SK-N-SH treated with all-trans-retinoic acid at 6 μM for 48 hours (cell line): ENCODE measurements around the gene ASIC3.

Experiments
- ATAC-seq: fragments of 200-7000 bp; cut with Tn5 transposase; 3 replicates; pipeline ENCODE4 v1.9.1; 2020; ENCODE audit warnings: mild to moderate bottlenecking, moderate library complexity
- ARNTL ChIP-seq: fragments of 450-650 bp; formaldehyde crosslinking; IDR thresholded peaks from 2 replicates; pipeline ENCODE4 v1.5.0; 2020; ENCODE audit warnings: low read depth, mild to moderate bottlenecking, moderate library complexity, borderline replicate concordance
- BACH2 ChIP-seq: fragments of 250-450 bp; sonication (Bioruptor Pico); IDR thresholded peaks from 2 replicates; pipeline ENCODE4 v1.9.0; 2021; ENCODE audit warnings: mild to moderate bottlenecking, borderline replicate concordance
- CREB5 ChIP-seq: fragments of 250-450 bp; sonication (Bioruptor Pico); IDR thresholded peaks from 2 replicates; pipeline ENCODE4 v1.5.1; 2020; ENCODE audit warnings: low read depth, mild to moderate bottlenecking, moderate library complexity
- CSDC2 ChIP-seq: fragments of 250-450 bp; sonication (Bioruptor Pico); IDR thresholded peaks from 2 replicates; pipeline ENCODE4 v1.5.0; 2020; ENCODE audit warnings: mild to moderate bottlenecking, moderate library complexity
- CSRNP3 ChIP-seq: fragments of 250-450 bp; sonication (Bioruptor Pico); IDR thresholded peaks from 2 replicates; pipeline ENCODE4 v1.5.1; 2021; ENCODE audit warnings: mild to moderate bottlenecking, moderate library complexity
- ESRRG ChIP-seq: fragments of 250-450 bp; sonication (Bioruptor Pico); IDR thresholded peaks from 2 replicates; pipeline ENCODE4 v1.6.1; 2021; ENCODE audit warnings: mild to moderate bottlenecking
- GLIS3 ChIP-seq: fragments of 250-450 bp; sonication (Bioruptor Pico); IDR thresholded peaks from 2 replicates; pipeline ENCODE4 v1.5.0; 2020; ENCODE audit warnings: mild to moderate bottlenecking, moderate library complexity
- ISL1 ChIP-seq: fragments of 250-450 bp; sonication (Bioruptor Pico); IDR thresholded peaks from 2 replicates; pipeline ENCODE4 v2.1.2; 2022; ENCODE audit warnings: mild to moderate bottlenecking, moderate library complexity
- RARB ChIP-seq: fragments of 250-450 bp; sonication (Bioruptor Pico); IDR thresholded peaks from 2 replicates; pipeline ENCODE4 v1.8.0; 2021; ENCODE audit warnings: mild to moderate bottlenecking, moderate library complexity
- SNAI2 ChIP-seq: fragments of 250-450 bp; sonication (Bioruptor Pico); IDR thresholded peaks from 2 replicates; pipeline ENCODE4 v1.5.0; 2020; ENCODE audit warnings: mild to moderate bottlenecking, moderate library complexity
- TCF4 ChIP-seq: fragments of 250-450 bp; sonication (Bioruptor Pico); IDR thresholded peaks from 2 replicates; pipeline ENCODE4 v1.8.0; 2021; ENCODE audit warnings: mild to moderate bottlenecking, moderate library complexity, borderline replicate concordance
- TOX ChIP-seq: fragments of 250-450 bp; sonication (Bioruptor Pico); IDR thresholded peaks from 2 replicates; pipeline ENCODE4 v1.8.0; 2021; ENCODE audit warnings: mild to moderate bottlenecking, moderate library complexity, borderline replicate concordance
- ZC3H10 ChIP-seq: fragments of 250-450 bp; sonication (Bioruptor Pico); IDR thresholded peaks from 2 replicates; pipeline ENCODE4 v1.5.1; 2021; ENCODE audit warnings: mild to moderate bottlenecking, moderate library complexity
- ZFP3 ChIP-seq: fragments of 250-450 bp; sonication (Bioruptor Pico); IDR thresholded peaks from 2 replicates; pipeline ENCODE4 v1.5.0; 2020; ENCODE audit warnings: mild to moderate bottlenecking, moderate library complexity
- ZFP30 ChIP-seq: fragments of 450-650 bp; formaldehyde crosslinking; IDR thresholded peaks from 2 replicates; pipeline ENCODE4 v1.5.0; 2022; ENCODE audit warnings: mild to moderate bottlenecking, moderate library complexity
- ZNF70 ChIP-seq: fragments of 450-650 bp; formaldehyde crosslinking; IDR thresholded peaks from 2 replicates; pipeline ENCODE4 v1.5.0; 2020; ENCODE audit warnings: mild to moderate bottlenecking, moderate library complexity
- TF ChIP-seq, protein P1 (sequence below): fragments of 250-450 bp; sonication (Bioruptor Pico); IDR thresholded peaks from 2 replicates; pipeline ENCODE4 v1.8.0; 2020; ENCODE audit warnings: mild to moderate bottlenecking, moderate library complexity, borderline replicate concordance
- TF ChIP-seq, protein P2 (sequence below): fragments of 250-450 bp; sonication (Bioruptor Pico); IDR thresholded peaks from 2 replicates; pipeline ENCODE4 v1.8.0; 2021; ENCODE audit warnings: low read depth, mild to moderate bottlenecking, moderate library complexity, borderline replicate concordance

Gene ASIC3

GRCh38 chr7:151056666-151057505, 8.6 kb downstream of the ASIC3 start:
- ATAC-seq, result no peak
- no peak for TF ChIP-seq CSDC2 (CRISPR knock-in tag)
- no peak for TF ChIP-seq ISL1 (CRISPR knock-in tag)
- TF ChIP-seq RARB (CRISPR knock-in tag), result no peak
- no peak for TF ChIP-seq ZC3H10
- TF ChIP-seq, protein P1, sequence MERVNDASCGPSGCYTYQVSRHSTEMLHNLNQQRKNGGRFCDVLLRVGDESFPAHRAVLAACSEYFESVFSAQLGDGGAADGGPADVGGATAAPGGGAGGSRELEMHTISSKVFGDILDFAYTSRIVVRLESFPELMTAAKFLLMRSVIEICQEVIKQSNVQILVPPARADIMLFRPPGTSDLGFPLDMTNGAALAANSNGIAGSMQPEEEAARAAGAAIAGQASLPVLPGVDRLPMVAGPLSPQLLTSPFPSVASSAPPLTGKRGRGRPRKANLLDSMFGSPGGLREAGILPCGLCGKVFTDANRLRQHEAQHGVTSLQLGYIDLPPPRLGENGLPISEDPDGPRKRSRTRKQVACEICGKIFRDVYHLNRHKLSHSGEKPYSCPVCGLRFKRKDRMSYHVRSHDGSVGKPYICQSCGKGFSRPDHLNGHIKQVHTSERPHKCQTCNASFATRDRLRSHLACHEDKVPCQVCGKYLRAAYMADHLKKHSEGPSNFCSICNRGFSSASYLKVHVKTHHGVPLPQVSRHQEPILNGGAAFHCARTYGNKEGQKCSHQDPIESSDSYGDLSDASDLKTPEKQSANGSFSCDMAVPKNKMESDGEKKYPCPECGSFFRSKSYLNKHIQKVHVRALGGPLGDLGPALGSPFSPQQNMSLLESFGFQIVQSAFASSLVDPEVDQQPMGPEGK (CRISPR knock-in tag), result no peak

DNA sequence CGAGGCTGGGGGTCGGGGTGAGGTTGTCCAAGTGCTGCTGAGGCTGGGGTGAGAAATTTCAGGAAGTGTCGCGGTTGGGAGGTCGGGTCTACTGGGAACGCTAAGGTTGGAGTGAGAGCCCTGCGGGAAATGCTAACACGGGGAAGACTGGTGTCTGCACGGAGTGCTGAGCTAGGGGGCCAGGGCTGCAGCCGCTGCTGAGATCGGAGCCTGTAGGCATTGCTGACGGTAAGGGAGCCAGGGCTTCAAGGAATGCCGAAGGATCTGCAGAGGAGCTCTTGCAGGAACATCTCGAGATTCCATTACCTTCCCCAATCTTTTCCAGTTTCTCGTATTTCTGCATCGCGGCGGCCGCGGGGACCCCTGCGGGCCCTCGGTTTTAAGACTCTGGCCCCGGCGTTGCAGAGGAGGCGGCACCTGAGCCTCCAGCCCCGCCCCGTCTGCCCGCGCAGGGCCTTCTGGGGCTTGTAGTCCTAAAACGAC, 9.2 kb downstream of the ASIC3 start, which contains the start of gene CDK5:
Gene CDK5 (minus strand): TSS at position 392 of the 483 bp plus-strand sequence. CDS start 49 bp downstream, at position 343.
- TF ChIP-seq TOX (no peak), TCF4 (CRISPR knock-in tag) (no peak), GLIS3 (CRISPR knock-in tag) (no peak), ZC3H10 (no peak), ZNF70 (no peak), CREB5 (no peak), ARNTL (no peak), CSRNP3 (CRISPR knock-in tag) (no peak), RARB (CRISPR knock-in tag) (no peak), BACH2 (no peak)
- TF ChIP-seq, protein P2, sequence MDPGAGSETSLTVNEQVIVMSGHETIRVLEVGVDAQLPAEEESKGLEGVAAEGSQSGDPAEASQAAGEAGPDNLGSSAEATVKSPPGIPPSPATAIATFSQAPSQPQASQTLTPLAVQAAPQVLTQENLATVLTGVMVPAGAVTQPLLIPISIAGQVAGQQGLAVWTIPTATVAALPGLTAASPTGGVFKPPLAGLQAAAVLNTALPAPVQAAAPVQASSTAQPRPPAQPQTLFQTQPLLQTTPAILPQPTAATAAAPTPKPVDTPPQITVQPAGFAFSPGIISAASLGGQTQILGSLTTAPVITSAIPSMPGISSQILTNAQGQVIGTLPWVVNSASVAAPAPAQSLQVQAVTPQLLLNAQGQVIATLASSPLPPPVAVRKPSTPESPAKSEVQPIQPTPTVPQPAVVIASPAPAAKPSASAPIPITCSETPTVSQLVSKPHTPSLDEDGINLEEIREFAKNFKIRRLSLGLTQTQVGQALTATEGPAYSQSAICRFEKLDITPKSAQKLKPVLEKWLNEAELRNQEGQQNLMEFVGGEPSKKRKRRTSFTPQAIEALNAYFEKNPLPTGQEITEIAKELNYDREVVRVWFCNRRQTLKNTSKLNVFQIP, result no peak
- ATAC-seq, result peak; percentile 34

GRCh38 chr7:151057989-151058780, 9.9 kb downstream of the ASIC3 start:
- peak; percentile 91 for ATAC-seq
- TF ChIP-seq TCF4 (CRISPR knock-in tag), result no peak
- no peak for TF ChIP-seq SNAI2 (CRISPR knock-in tag)
- TF ChIP-seq TOX, result no peak
- TF ChIP-seq, protein P1 (CRISPR knock-in tag), result no peak
- no peak for TF ChIP-seq ZC3H10
- TF ChIP-seq ZNF70, result no peak
- TF ChIP-seq ZFP3 (CRISPR knock-in tag), result peak; percentile 52; the same call in 1 of the 2 replicates
- TF ChIP-seq RARB (CRISPR knock-in tag), result no peak
- 0 out of 2 replicates have a peak, but pooled peaks have one; percentile 23 for TF ChIP-seq CREB5
- TF ChIP-seq CSDC2 (CRISPR knock-in tag), result 0 out of 2 replicates have a peak, but pooled peaks have one; percentile 51
- TF ChIP-seq CSRNP3 (CRISPR knock-in tag), result peak; percentile 52; the same call in 1 of the 2 replicates
- no peak for TF ChIP-seq ESRRG
- no peak for TF ChIP-seq ISL1 (CRISPR knock-in tag)
- no peak for TF ChIP-seq ZFP30 (CRISPR knock-in tag)
- TF ChIP-seq, all 23 proteins: peak for 4
